NCI-H1417 treated with DMSO at 0.1 percent for 48 hours (cell line): ENCODE data around the gene KCNK3.
"Not testable (repeated sequence)": the region's sequence is repeated elsewhere in the genome, so short reads cannot be mapped to it uniquely, and the experiment has no call there.

Experiments used
- DNase-seq: peaks from one replicate; lab custom pipeline; 2025; lab: John Stamatoyannopoulos, UW

Gene KCNK3

DNA sequence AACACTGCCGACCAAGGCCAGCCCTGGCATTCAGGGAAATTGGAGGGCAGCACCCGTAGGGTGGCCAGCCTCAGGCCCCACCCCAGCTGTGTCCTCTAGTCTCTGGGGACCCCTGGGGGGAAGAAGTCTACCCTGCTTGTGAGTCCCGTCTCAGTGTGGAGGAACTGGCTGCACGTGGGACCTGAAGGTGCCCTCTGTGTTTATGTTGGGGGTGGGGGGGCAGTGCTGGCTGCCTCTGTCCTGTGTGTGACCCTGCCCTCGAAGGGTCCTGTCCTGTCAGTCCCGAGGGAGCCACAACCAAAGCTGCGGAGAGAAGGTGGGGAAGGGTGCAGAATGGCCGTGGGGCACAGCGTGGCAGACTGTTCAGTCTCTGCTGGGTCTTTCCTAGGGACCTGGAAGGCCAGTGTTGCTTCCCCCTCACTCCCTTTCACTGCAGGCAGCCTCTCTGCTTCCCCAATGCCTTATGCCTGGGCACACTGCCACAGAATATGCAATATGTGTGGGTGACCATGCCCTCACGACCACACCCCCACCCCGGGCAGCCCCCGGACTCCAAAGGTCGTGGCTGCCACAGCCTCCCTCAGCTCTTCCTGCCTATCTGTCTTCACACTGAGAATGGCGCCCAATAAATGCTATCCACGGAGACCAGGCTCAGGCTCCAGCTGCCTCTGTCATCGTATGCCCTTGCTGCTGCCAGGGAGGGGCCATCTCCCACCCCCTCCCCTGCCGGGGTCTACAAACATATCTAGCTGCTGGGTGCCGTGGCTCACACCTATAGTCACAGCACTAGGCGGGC lies 38.2 kb downstream of the KCNK3 start:
- DNase-seq = no peak

DNA sequence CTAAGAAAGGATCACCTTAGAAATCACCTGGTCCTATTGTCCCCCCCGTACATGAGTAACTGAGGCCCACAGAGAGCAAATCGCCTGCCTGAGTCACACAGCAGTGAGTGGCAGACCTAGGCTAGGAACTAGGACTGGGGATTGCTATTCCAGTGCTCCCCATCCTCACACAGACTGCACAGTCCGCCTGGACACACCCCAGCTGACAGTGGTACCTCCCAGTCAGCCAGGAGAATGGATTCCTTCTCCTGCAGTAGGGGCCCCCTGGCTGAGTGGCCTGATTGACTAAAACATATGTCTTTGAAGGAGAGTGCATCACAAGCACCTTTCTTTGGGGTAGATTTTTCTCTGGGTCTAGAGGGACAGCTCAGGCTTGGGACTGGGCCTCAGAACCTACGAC lies 39.2 kb downstream of the KCNK3 start:
- DNase-seq = no peak

DNA sequence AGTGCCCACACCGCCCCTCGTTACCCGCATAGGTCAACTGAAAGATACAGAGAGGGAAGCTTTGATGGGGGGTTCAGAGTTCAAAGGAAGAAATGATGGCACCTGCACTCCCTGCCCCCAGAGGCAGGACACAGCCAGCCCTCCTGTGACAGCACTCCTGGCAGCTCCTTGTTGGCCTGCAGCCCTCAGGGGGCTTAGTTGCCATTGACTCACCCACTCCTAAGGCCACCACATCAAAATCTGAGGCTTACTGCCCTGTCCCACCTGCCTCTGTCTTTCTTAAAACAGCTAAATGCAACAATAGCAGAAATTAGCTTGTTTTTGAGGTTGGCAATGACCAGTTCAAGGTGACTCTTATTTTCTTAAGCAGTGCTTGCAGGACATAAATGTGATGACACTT lies 39.9 kb downstream of the KCNK3 start:
- no peak for DNase-seq

DNA sequence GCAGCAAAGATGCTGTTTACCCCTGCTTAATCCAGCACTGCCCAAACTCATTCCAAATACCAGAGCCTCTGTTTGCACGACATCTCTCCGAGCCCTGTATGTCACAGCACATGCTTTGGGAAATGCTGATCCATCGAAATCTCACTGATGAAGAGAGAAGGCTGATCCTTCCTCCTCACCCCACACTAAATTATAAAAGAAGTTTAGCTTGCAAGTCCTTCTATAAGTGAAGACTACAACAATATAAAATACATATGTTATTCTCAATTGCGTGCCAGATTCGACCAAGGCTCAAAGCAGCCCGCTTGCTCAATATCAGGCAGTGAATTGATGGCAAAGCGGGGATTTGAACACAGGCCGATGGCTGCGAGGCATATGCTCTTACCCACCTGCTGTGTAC lies 40.9 kb downstream of the KCNK3 start:
- no peak for DNase-seq

DNA sequence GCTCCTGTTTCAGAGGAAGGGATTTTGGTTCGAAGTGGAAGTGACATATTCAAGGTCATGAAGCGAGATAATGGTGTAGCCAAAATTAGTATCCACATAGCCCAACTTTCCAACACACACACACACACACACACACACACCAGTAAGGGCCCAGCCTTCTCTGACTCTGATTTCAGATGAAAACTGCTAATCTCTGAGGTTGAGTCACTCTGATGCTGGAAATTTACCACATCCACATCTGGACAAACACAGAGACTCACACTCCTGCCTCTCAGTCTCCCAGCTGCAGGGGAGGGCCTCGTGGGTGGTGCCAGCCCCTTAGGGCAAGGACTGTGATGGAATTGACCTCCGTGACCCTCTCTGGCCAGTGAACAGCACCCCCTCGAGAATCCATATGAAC lies 42.6 kb downstream of the KCNK3 start:
- DNase-seq = no peak

DNA sequence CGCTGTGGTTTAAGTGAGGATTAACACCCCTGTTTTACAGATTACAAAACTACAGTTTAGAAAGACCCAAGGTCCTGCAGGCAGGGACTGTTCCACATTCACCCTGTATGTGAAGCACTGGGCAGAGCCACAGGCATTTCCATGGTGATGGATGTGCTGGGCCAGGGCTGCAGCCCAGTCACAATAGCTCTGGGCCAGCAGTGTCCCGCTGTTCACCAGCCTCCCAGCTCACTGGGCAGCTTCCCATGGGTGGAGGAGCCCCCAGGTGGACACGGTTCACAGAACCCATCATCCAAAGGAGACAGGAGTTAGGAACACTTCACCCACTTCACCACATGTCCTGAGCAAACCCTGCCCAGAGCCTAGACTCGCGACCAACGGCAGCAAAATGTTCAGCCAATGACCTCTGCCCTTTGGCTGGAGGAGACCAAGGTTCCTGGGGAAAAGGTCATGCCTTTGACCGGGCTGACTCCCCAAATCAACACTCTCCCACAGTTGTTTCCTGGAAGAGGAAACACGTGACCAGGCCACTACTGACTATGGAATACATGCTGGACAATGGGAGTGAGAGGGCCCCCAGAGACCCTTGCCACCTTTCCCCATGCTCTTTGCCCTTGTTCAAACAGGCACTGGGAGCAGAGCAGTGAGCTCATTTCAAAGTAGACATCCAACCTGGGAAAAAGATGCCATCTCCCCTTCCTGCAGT lies 43.5 kb downstream of the KCNK3 start:
- no peak for DNase-seq

DNA sequence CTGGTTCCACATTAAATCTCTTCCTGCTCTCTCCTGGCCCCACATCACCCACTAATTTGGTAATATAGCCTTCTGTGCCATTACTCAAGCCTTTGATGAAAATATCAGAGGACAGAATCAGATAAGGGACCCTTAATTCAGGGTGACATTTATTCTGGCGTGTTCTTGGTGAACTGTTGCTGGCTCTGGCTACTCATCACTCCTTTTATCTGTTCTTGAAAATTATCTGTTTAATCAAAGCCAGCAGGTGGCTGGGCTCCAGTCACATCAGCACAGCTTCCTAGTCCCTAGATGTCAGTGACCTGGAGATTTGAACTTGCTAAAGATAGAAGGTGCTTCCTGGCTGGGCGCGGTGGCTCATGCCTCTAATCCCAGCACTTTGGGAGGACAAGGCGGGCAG lies 44.7 kb downstream of the KCNK3 start:
- no peak for DNase-seq

DNA sequence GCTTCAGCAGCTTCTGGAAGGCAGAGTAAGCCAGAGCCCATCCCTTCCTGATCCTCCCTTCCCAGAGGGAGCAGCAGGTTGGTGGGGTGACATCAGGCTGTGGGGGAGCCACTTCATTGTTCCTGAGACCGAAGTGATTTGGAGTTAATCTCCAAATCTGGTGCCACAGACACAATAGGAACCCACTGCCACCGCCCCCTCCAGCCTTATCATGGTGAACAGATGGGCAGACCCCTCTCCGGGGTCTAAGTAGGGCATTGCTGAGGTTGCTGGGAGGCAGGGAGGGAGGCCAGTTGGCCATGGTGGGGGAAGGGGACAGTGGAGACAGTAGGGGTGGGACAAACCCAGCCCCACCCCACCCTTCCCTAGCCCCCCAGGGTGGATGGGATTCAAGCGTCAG lies 46.0 kb downstream of the KCNK3 start:
- no peak for DNase-seq

DNA sequence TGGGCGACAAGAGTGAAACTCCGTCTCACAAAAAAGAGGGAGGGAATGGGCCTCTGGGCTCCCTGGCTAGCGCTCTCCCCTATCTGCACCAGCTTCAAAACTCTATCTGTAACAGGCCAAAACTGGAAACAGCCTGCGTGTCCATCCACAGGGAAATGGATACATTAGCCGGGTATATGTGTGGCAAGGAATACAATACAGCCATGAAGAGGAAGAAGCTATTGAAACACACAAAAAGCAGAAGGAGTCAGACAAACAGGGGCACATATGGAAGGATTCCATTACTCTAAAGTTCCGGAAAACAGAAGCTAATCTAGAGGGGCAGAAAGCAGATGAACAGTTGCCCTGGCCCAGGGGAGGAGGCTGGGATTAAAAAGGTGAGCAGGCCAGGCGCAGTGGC lies 47.0 kb downstream of the KCNK3 start:
- no peak for DNase-seq

DNA sequence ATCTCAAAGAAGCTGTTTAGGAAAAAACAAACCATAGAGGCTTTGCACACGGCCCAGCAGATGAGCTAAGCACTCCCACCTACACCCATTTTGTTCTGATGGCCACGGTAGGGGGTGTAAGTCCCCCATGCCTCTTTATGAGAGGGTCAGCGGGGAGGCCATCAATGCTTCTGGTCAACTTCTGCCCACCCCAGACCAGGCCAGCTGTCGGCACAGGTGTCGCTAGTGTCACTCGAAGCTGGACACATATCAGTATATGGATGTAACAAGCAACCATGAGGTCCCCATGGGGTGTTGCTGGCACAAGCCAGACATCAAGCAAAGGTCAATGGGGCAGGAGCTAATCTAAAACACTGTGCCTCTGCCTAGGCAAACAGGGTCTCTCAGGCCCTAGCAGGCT lies 47.8 kb downstream of the KCNK3 start:
- no peak for DNase-seq

DNA sequence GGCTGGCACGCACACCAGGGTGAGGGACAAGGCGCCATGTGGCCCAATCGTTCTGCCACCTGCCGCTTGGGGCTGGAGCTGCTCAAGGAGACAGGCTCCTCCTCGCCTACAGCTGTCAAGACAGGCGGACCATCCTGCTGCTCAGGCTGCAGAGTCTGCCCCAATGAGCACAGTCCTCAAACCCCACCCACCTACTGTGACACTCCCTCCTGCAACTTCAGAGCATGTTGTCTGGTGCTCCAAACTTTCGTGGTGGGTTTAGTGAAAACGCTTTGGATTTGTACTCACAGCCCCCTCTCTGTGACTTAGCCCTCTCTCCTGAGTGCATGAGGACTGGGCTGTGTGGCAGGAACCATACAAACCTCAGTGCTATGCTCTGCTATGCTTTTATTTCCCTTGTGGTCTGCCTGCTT lies 48.4 kb downstream of the KCNK3 start:
- no peak for DNase-seq

DNA sequence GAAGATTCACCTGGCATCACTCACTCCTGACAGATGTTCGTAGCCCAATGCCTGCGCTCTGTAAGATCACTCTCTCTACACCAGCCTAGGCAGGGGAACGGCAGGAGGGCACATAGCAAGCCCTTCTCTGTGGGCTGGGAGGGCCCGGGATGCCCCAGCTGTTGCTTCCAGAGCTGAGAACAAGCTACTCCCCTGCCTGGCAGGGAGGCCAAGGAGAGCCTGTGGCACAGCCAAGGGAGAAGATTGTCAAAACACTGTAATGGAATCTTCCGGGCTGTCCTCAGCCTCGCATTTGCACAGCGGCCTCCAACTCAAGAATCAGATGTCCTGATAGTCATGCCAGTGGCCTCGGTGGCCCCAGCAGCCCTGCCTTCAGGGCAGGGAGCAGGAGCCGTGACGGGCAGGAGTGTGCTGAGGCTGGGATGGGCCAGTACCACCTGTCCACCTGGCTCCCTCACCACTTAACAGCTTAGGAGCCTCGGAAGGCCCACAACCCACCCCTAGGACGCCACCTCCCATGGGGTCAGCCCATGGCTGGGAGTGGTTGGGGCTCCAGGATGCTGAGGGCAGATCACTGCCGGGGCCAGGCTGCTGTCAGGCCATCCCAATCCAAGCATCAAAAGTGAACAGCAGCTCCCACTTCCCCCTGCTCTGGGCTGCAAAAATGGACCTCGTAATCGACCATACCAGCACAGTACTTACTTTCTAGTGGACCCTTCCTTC lies 49.7 kb downstream of the KCNK3 start:
- DNase-seq = no peak

DNA sequence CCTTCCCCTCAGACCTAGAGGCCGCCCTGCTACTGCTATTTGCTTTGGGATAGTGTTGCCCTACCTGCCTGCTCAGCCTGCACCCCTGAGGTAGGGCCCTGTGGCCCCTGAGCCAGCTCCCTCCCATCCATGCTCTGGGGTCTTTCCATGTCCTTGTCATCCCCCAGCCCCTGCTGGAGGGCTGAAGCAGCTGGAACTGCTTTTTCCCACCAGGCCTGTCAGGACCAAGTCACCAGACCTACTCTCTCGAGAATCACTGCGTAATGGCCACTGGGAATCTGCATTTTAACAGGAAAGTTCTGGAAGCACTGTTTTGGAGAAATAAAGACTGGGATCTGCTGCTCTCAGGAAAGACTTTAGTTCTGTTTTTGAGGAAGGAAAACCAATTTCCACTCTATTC lies 51.3 kb downstream of the KCNK3 start:
- no peak for DNase-seq

DNA sequence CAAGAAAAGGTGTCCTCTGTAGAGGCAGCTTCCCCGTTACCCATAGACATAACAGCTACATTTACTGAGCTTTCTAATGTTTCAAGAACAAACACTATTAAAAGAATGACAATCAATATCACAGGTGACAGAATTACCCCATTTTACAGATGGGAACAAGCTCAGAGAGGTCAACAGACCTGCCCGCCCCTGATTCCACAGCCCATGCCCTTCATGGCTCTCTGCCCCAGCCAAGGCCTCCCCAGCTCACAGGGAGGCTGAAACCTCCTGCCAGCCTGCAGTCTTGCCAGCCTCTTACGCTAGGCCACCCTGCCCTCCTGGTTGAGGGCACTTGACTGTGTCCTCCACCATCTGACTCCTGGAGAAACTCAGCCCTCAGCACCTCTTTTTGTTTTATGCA lies 52.4 kb downstream of the KCNK3 start:
- no peak for DNase-seq

DNA sequence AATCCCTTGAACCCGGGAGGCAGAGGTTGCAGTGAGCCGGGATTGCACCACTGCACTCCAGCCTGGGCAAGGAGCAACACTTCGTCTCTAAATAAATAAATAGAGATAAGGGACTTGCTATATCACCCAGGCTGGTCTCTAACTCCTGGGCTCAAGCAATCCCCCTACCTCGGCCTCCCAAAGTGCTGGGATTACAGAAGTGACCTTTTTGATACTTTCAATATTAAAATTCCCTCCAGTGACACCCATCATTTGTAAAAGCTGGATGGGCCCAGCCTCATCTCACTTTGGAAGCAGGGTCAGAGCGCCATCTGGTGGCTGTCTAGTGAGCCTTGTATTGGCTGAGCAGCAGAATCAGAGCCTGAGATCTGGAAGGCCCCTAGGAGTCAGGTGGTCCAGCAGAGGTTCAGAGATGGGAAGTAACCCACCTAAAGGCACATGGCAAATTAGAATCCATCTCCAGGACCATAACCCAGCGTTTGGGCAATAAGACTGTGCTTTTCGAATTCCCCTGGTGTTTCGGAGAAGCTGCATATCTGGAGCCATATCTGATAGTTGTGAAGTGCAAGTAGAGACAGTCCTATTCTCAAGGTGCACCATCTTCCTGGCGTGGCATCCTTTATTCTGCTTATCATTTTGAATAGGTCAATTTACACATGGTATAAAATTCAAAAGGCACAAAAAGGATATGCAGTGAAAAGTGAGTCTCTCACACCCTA lies 53.2 kb downstream of the KCNK3 start:
- DNase-seq = peak; percentile 38

DNA sequence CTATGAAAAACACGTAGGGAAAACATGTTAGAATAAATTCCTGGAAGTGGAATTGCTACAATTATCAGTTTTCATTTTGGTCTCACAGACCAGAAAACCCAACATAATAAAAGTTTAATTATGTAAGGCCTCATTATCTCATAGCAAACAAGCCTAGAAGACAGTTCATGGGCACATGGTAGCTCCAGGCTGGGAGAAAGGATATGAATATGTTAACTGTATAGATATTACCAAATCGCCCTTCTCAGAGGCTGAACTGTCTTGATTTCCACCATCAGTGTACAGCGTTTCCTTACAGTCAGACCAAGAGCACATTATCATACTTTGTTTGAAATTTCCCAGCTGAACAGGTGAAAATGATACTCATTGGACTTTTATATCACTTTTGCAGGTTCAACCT lies 54.4 kb downstream of the KCNK3 start:
- DNase-seq = no peak

DNA sequence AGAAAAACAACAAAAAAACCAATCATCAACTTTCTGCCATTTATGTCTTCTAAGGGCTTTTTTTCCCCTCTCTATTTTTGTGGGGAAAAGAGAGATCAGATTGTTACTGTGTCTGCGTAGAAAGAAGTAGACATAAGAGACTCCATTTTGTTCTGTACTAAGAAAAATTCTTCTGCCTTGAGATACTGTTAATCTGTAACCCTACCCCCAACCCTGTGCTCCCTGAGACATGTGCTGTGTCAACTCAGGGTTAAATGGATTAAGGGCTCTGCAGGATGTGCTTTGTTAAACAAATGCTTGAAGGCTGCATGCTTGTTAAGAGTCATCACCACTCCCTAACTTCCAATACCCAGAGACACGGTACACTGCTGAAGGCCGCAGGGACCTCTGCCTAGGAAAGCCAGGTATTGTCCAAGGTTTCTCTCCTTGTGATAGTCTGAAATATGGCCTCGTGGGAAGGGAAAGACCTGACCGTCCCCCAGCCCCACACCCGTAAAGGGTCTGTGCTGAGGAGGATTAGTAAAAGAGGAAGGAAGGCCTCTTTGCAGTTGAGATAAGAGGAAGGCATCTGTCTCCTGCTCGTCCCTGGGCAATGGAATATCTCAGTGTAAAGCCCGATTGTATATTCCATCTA lies 57.4 kb downstream of the KCNK3 start:
- not testable (repeated sequence) for DNase-seq

DNA sequence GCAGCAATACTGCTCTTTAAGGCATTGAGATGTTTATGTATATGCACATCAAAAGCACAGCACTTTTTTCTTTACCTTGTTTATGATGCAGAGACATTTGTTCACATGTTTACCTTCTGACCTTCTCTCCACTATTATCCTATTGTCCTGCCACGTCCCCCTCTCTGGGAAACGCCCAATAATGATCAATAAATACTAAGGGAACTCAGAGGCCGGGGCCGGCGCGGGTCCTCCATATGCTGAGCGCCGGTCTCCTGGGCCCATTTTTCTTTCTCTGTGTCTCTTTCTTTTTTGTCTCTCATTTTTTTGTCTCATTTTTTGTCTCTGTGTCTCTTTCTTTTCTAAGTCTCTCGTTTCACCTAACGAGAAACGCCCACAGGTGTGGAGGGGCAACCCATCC lies 57.9 kb downstream of the KCNK3 start:
- not testable (repeated sequence) for DNase-seq

DNA sequence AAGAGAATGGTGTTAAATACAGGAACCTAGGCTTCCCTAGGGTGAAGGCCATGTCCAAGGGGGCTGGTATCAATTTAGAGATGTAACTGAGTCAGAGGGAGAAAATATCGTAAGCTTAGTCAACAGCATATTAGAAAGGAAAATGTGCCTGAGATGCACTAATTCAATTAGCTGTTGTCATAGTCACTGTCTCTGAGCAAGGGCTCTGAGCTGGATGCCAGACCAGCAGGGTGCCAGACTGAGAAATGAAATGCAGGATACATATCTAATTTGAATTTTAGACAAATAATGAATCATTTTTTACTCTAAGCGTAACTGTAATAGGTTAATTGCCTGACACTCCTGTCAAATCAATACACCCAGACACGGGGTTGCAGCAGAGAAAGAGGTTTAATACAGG lies 60.1 kb downstream of the KCNK3 start:
- DNase-seq = no peak

DNA sequence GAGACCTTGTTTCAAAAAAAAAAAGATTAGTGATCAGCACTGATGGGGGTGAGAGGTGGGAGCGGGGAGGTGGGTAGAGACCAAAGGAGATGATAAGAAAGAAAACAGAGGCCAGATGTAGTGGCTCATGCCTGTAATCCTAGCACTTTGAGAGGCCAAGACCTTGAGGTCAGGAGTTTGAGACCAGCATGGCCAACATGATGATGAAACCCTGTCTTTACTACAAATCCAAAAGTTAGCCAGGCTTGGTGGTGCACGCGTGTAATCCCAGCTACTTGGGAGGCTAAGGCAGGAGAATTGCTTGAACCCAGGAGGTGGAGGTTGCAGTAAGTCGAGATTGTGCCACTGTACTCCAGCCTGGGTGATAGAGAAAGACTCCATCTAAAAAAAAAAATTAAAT lies 62.0 kb downstream of the KCNK3 start:
- no peak for DNase-seq

DNA sequence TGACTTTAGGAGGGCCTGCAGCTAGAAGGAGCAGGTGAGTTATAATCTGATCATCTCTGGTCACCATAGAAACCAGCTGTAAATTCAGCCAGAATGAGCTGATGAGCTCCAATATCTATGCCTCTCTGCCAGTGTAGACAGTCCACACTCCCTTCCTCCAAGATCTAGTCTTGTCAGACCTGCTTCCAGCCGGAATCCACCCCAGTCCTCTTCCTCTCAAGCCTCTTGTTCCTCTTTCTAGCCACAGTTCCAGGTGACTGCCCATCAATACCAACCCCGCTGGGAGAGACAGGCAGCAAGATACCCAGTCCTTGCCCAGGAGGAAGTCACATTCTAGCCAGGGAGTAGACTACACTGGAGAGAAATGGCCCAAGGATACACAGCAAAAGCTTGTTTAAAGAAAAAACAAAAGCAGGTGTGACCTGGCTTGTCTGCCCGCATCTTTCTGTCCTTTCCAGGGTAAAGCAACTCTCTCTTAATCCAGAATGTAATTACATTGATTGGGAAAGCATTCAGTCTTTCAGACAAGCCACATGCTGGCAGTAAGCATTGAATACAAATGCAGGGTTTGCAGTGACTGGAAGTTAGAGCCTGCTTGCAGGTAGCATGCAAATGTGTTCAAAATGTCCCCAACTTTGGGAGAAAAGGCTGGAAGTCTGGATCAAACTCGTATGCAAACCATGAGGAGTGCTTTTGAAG lies 62.6 kb downstream of the KCNK3 start:
- DNase-seq = no peak
